GM18907 (cell line): ENCODE measurements around the gene OAS1.

ENCODE experiments used
- ATAC-seq: cut with Tn5 transposase; IDR thresholded peaks from one replicate; pipeline ENCODE4 v1.9.1; 2021; ENCODE audit warnings: mild to moderate bottlenecking, moderate library complexity; ENCODE audit not compliant: unreplicated experiment

Gene OAS1

GRCh38 chr12:112963227-112963861 is 56.6 kb downstream of the OAS1 start:
- ATAC-seq = no peak

GRCh38 chr12:112964067-112964670 is 57.4 kb downstream of the OAS1 start:
- ATAC-seq = no peak

GRCh38 chr12:112964915-112965314 is 58.2 kb downstream of the OAS1 start:
- ATAC-seq = no peak

DNA sequence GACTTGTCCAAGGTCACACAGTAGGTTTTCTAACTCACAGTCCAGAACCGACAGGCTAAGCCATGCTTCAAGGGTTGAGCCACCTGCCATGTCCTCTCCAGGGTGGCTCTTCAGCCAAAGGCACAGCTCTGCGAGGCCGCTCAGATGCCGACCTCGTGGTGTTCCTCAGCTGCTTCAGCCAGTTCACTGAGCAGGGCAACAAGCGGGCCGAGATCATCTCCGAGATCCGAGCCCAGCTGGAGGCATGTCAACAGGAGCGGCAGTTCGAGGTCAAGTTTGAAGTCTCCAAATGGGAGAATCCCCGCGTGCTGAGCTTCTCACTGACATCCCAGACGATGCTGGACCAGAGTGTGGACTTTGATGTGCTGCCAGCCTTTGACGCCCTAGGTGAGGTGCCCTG is 58.9 kb downstream of the OAS1 start:
- ATAC-seq = no peak

DNA sequence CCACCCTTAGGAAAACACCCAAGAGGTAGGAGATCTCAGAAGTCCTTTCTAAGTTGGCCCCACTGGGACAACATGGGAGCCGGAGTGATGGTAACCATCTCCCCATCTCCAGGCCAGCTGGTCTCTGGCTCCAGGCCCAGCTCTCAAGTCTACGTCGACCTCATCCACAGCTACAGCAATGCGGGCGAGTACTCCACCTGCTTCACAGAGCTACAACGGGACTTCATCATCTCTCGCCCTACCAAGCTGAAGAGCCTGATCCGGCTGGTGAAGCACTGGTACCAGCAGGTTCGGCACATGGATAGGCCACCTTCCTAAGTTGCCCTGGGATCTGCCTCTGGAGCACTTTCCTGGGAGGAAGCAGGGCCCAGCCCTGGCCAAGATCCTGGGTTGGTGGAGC is 60.5 kb downstream of the OAS1 start:
- no peak for ATAC-seq

GRCh38 chr12:112967858-112968257 is 61.1 kb downstream of the OAS1 start:
- ATAC-seq = no peak
